NOMO-1 treated with DMSO at 0.1 percent for 48 hours (cell line): ENCODE results near the gene SLC9A9.

ENCODE experiments used
- DNase-seq: peaks from one replicate; lab custom pipeline; 2025; ENCODE audit not compliant: unreplicated experiment; lab: John Stamatoyannopoulos, UW

Gene SLC9A9

DNA sequence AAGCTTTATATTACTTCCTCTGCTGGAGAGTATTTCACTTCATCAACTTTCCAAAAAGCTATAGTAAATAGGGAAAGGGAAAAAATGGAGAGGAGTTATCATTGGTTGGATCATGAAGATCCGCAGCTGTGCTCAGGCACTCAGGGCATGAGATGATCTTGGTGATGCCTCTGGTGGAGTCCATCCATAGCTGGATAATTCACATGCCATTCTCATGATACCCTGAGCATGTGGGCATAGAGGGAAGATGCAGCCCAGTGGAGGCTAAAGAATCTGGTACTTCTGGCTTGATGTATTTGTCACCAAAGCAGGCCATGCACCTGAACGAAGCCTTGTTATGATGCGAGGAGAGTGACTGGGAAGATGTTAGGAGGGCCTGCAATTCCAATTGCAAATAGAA, 578.5 kb downstream of the SLC9A9 start:
- DNase-seq: no peak

DNA sequence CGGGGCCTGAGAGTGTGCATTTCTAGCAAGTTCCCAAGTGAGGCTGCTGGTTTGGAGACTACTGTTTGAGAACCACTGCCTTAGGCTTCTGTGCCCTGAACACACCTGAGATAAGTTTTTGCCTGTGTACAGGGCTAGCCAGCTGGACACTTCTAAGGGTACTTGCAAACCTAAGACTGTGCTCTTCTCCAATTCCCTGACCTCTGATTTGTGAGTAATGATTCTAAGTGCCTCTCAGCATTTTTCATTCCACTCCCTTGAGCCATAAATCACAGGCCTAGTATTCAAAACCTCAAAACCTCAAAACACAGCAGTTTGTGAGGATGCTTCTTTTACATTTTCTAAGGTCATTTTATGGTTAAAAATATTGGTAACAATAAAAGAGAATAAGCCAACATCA, 580.3 kb downstream of the SLC9A9 start:
- no peak for DNase-seq

DNA sequence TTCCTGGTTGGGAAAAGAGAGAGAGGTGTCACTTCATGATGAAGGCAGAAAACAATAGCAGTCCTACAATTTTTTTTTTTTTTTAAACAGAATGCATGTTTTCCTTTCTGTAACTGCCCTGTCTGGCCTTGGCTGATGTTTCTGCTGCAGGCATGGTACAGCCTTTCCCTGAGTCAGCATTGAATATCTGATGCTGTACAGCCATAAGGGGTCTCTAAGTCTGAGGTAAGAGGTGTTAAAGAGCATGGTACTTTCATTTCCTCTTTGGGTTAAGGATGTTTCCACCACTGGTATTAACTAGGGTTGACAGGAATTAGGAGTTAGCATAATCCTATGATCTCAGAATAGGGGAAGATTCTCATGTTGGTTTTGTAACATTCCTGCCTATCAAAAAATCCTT, 581.3 kb downstream of the SLC9A9 start:
- peak; percentile 38 for DNase-seq

DNA sequence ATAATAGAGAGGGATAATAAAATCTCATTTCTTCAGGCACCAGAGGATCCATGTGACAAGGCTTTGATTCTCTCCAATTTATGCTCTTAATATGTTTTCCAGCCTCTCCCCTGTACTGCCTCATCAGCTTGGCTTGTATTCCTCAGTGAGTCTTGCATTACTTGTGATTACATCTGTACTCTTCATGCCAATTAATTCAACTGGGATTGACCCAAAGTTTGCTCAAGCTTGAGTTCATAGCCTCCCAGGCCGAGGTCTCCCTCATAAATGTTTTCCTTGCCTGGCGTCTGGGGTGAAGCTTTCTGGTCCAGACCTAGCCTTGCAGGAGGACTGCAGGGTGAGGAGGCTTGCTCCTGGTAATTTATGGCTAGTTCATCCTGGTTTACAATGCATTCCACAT, 581.8 kb downstream of the SLC9A9 start:
- DNase-seq: no peak

GRCh38 chr3:143265501-143266070, 582.7 kb downstream of the SLC9A9 start:
- DNase-seq: no peak

- no peak for DNase-seq
These were observed 584.3 kb downstream of the SLC9A9 start for GRCh38 chr3:143263852-143264513.

GRCh38 chr3:143261848-143262247, 586.4 kb downstream of the SLC9A9 start:
- DNase-seq: no peak

GRCh38 chr3:143258692-143259091, 589.6 kb downstream of the SLC9A9 start:
- DNase-seq: no peak

DNA sequence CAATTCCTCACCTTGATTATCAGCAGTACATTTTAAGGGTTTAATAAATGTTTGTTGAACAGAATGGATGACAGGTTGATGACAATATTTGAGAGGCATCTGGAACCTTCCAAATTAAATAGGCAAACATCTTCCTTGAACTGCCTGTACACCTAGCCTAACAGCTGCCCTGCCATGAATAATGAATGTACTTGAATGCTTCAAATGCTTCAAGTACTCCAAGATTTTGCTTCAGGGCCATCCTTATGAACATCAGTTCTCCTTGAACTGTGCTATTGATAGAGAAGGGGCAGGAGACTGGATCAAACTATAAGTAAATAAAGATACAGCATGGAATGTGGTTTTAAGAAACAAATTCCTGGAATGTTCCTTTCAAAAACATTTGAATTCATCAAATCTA, 591.9 kb downstream of the SLC9A9 start:
- no peak for DNase-seq

- DNase-seq: no peak
These were observed 592.5 kb downstream of the SLC9A9 start for GRCh38 chr3:143255739-143256138.

- DNase-seq: no peak
These were observed 595.3 kb downstream of the SLC9A9 start for GRCh38 chr3:143252931-143253330.

DNA sequence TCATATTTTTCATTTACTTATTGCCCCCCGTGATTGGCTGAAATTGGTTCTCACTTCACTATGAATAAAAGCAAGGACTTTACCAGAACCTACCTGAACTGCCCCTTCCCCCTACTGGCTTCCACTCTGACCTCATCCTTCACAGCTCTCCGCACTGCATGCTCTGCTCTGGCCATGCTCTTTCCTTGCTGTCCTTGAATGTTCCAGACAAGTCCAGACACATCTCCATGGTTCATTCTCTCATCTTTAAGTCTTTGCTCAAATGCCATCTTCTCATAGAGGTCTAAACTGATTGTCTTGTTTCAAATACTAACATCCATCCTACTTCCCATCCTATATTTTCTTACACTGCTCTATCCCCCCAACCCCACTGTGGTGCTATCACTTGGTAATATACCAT, 599.3 kb downstream of the SLC9A9 start:
- DNase-seq: no peak

DNA sequence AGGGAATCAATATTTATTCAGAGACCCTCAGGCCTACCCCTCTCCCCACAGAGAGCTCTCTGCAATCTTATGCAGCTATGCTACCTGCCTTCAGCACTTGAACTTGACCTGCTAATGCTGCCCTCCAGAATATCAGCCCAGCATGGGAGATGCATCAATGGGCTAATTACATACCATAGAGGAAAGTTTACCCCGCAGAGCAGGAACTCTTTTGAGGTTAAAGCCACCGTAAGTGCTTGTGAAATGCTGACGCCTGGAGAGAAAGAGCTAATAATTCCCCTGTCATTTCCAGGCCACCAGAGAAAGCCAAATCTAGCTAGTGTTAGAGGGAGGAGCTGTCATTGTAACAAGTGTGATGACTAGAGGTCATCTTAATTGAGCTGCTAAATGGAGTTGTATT, 601.2 kb downstream of the SLC9A9 start:
- DNase-seq: no peak

- no peak for DNase-seq
These were observed 602.6 kb downstream of the SLC9A9 start for GRCh38 chr3:143245692-143246091.

GRCh38 chr3:143244516-143245063, 603.7 kb downstream of the SLC9A9 start:
- DNase-seq: no peak

DNA sequence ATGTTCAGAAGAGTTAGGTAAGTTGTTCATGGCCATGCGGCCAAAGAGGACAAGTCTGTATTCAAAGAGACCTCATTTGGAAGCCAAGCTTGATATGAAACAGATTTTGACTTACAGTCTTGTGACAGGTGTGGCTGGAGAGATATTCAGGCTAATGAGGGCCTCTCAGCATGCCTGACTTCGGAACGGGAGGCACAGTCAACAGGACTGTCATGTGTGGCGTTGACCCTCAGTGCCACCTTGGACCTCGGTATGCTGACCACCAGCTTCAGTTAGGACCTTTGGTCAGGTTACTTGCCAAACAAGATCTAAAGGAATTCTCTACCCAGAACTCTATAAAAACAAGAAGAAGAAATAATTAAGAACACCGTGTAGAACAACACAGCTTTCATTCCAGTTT, 604.6 kb downstream of the SLC9A9 start:
- DNase-seq: no peak

DNA sequence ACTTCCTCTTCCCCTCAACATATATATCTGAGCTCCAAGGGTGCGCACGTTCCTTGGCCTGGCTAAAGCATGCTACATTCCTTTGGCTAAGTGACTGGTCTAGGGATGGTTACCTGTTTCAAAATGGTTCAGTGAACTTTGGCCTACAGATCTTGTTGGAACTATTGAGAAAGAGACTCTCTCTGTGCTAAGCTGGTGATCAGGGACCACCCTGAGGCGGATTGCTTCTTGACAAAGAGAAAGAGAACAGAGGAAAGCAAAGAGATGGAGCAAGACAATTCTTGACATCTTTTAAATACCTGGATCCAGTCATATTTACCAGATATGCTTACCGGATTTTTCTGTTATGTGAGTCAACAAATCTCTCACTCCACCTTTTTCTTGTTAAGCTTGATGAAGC, 605.6 kb downstream of the SLC9A9 start:
- DNase-seq: no peak

DNA sequence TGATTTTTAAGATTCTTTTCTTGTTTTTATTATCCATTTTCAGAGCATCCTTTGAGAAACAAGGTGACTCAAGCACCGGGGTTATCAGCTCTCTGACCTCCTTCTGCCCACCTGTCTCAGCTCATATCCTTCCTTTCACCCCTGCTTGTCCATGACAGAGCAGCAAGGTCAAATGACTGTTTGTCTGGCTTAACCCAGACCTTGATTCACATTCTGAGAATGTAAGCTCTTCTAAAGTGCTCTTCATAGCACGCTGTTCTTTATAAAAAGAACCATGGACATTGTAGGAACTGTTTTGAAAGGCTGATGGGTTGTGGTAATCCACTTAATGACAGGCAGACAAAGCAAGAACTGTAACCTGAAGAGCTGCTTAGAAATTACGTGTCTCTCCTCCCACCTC, 606.2 kb downstream of the SLC9A9 start:
- DNase-seq: no peak

DNA sequence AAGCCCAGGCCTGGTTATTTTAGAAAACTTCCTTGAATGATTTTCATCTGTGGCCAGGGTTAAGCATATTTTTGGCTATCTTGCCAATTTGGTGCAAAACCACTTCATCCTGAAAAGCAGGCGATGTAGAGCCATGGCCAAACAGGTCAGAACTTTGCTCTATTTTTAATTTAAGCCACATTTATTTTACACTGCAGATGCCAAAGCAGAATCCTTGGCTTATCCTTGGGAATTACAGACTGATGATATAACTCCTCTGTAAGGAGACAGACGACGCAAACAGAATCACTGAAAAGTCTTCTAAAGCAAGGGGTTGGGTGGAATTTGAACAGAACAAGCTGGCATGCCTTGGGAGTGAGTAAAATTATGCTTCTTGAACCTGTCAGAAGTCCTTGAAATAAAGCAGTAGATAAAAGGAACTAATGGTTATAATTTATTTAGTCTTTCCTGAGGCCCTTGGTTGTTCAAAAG, 606.8 kb downstream of the SLC9A9 start:
- DNase-seq: no peak

DNA sequence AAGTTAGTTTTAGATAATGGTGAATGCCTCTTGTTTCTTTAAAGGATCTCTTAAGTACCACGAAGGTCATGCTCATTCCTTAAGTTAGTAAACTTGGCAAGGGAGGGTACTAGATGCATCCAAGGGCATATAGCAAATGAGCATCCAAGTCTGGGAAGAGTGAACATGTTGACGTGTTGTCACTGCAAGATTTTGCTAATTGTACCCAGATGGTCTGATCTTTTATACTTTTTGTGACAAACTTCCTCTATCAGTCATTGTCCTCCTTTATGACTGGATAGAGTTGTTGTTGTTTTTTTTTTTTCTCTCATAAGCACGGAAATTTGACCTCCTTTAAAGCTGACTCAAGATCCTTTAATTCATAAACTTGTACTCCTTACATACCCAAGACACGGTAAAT, 607.4 kb downstream of the SLC9A9 start:
- no peak for DNase-seq

DNA sequence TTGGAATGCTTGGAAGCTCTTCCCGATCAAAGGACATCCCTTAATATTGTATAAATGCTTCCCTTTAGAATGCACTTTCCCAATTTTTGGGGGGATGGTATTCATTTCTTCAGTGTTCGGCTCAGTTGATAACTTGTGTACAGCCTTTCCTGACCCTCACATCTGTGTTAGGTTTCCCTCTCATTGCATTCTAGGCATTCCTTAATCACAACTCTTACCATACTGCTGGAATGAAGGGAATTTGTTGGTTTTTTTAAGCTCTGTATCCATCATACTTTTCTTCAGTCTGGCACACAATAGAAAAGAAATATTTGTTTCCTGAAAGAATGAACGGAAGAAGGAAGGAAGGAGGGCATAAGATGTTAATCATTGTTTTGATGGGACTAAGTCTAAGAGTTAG, 609.2 kb downstream of the SLC9A9 start:
- DNase-seq: no peak

DNA sequence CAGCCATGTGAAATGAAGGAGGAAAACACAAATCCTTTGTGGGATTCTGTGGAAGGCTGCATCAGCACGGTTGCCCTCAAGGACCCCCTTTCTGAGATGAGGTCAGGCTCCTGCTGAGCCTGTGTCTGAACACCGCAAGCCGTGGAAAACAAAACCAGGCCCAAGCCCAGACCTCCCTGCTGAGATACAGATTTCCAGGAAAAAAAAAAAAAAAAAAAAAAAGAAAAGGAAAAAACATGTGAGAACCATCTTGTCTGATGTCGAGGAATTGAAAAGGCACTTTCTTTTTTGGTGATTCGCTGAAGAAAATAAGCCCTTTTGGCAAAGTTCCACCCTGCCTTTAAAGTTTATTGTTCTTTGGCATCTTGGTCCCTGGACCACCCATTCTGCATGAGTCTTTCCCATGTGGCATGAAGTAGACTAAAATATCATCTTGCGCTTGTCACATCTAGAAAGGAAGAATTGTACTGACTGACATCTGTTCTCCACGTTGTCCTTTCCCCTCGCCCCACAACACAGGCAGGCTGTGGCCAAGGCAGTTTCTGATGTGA, 611.1 kb downstream of the SLC9A9 start:
- DNase-seq: no peak
